Skin epidermis (tissue), 12 donors: Measurements from ENCODE around the gene CEACAM3.
"Not testable (repeated sequence)": the region's sequence is repeated elsewhere in the genome, so short reads cannot be mapped to it uniquely, and the experiment has no call there.

Experiments used
- H3K27ac ChIP-seq, 21 experiments: fragments of 200-600 bp; sonication (generic) in 11 of 21; one replicate each; pipeline ENCODE4 v1.5.0; 2020; ENCODE audit warnings: mild to moderate bottlenecking in 3 of 21, inconsistent platforms in 2 of 21, moderate library complexity in 2 of 21
- H3K4me3 ChIP-seq, 7 experiments: fragments of 200-600 bp; sonication (generic) in 2 of 7; one replicate each; pipeline ENCODE4 v1.5.0; 2020; ENCODE audit warnings: inconsistent platforms in 2 of 7, mild to moderate bottlenecking in 2 of 7, moderate library complexity in 1 of 7

Gene CEACAM3

GRCh38 chr19:41796362-41796761, at the start of gene CEACAM3:
Gene CEACAM3, plus strand, starts transcription at chr19:41796587. Its CDS starts 91 bp downstream, at chr19:41796678.
- H3K27ac ChIP-seq, result peak within 1 kb of the TSS in 3 of 21 experiments; percentile 8 to 65 (median 47)

GRCh38 chr19:41746593-41747227, 49.7 kb upstream of the CEACAM3 start:
- H3K27ac ChIP-seq, result no peak overlapping the region
- no peak overlapping the region for H3K4me3 ChIP-seq

More at GRCh38 chr19:41796362-41796761, at the start of gene CEACAM3:
- H3K4me3 ChIP-seq, result no peak within 1 kb of the TSS

GRCh38 chr19:41748012-41748411, 48.4 kb upstream of the CEACAM3 start:
- Histone ChIP-seq H3K4me3 (no peak overlapping the region), H3K27ac (no peak overlapping the region)

GRCh38 chr19:41750248-41751134, 45.9 kb upstream of the CEACAM3 start:
- not testable (repeated sequence) for H3K4me3 ChIP-seq, H3K27ac ChIP-seq

GRCh38 chr19:41753159-41753558, 43.2 kb upstream of the CEACAM3 start:
- Histone ChIP-seq H3K4me3 (no peak overlapping the region), H3K27ac (no peak overlapping the region)

- H3K4me3 ChIP-seq, result no peak overlapping the region
- no peak overlapping the region for H3K27ac ChIP-seq
These were observed 42.4 kb upstream of the CEACAM3 start for GRCh38 chr19:41753936-41754529.

- Histone ChIP-seq H3K4me3 (no peak within 1 kb of the TSS), H3K27ac (no peak within 1 kb of the TSS)
These were observed 41.0 kb upstream of the CEACAM3 start, which contains the start of gene CEACAM6 for GRCh38 chr19:41755328-41755913. Gene CEACAM6, plus strand, starts transcription at chr19:41755530. Its CDS starts 109 bp downstream, at chr19:41755639.

GRCh38 chr19:41758846-41759245, 37.5 kb upstream of the CEACAM3 start:
- Histone ChIP-seq H3K4me3 (no peak overlapping the region), H3K27ac (no peak overlapping the region)

- H3K27ac ChIP-seq, result no peak overlapping the region
These were observed 29.3 kb upstream of the CEACAM3 start for GRCh38 chr19:41767115-41767514.

GRCh38 chr19:41768105-41768504, 28.3 kb upstream of the CEACAM3 start:
- H3K27ac ChIP-seq, H3K4me3 ChIP-seq: not testable (repeated sequence)

More at GRCh38 chr19:41767115-41767514, 29.3 kb upstream of the CEACAM3 start:
- H3K4me3 ChIP-seq, result no peak overlapping the region

GRCh38 chr19:41769608-41770007, 26.8 kb upstream of the CEACAM3 start:
- Histone ChIP-seq H3K27ac (no peak overlapping the region), H3K4me3 (no peak overlapping the region)

GRCh38 chr19:41771410-41771809, 25.0 kb upstream of the CEACAM3 start:
- H3K27ac ChIP-seq, result no peak overlapping the region
- no peak overlapping the region for H3K4me3 ChIP-seq

GRCh38 chr19:41774515-41774980, 21.8 kb upstream of the CEACAM3 start:
- H3K27ac ChIP-seq, result peak overlapping the region in 1 of 21 experiments; percentile 61
- H3K4me3 ChIP-seq, result no peak overlapping the region

- peak overlapping the region in 6 of 21 experiments; percentile 26 to 61 (median 34) for H3K27ac ChIP-seq
- no peak overlapping the region for H3K4me3 ChIP-seq
These were observed 19.7 kb upstream of the CEACAM3 start for GRCh38 chr19:41776700-41777099.

- Histone ChIP-seq H3K4me3 (no peak overlapping the region), H3K27ac (no peak overlapping the region)
These were observed 12.8 kb upstream of the CEACAM3 start for GRCh38 chr19:41783612-41784011.

- H3K27ac ChIP-seq, result no peak overlapping the region
- no peak overlapping the region for H3K4me3 ChIP-seq
These were observed 12.1 kb upstream of the CEACAM3 start for GRCh38 chr19:41784312-41784711.

- Histone ChIP-seq H3K27ac (no peak overlapping the region), H3K4me3 (no peak overlapping the region)
These were observed 11.6 kb upstream of the CEACAM3 start for GRCh38 chr19:41784743-41785142.

- H3K4me3 ChIP-seq, result no peak overlapping the region
- H3K27ac ChIP-seq, result no peak overlapping the region
These were observed 10.7 kb upstream of the CEACAM3 start for GRCh38 chr19:41785653-41786052.

- H3K27ac ChIP-seq, result no peak overlapping the region
- no peak overlapping the region for H3K4me3 ChIP-seq
These were observed 9.3 kb upstream of the CEACAM3 start for GRCh38 chr19:41787055-41787454.

GRCh38 chr19:41788518-41788917, 7.9 kb upstream of the CEACAM3 start:
- not testable (repeated sequence) for H3K4me3 ChIP-seq, H3K27ac ChIP-seq
